ENCODE results near the gene SSNA1.
A peak's percentile ranks its signal among the peaks of the same experiment; 100 is the strongest.

SSNA1 gene

DNA sequence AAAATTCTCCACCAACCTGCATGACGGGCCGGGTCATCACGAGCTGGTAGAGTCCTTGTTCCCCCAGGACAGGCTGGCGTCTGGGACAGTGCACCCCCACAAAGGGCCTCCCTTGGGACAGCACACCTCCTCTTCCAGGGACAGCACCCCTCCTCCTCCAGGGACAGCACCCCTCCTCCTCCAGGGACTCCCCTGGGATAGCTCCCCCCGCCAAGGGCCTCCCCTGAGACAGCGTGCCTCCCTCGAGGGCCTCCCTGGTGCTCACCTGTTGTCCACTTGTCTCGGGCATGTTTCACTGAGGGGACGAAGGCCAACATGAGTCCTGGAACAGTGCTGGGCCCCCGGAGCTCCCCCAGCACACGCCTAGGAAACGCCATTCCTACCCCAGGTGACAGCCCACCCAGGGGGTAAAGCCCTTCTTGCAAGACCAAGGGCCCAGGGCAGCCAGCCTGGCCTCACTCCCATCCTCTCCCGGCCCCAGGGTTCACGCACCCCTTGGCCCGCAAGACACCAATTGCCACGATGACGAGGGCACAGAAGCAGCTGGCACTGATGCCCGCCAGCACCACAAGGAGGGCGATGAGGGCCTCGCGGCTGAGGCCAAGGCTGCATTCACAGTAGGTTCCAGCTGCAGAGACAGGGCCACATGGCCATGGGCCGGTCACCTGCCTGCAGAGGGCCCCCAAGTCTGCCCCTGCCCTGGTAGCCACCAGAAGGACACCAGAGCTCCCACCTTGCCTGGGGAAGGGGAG, 17.2 kb upstream of the SSNA1 start:
- no peaks in the 10 kb centered on the region for H3K9me3 Mint-ChIP-seq
- H3K4me1 Mint-ChIP-seq, result peaks cover 4% of the 10 kb centered on the region
- no peak overlapping the region for H3K4me3 Mint-ChIP-seq
- ATAC-seq, result no peak
- no peak overlapping the region for H3K27ac Mint-ChIP-seq
- no peak for DNase-seq (ENCODE audit: low spot score in 2 of 2)
- no peaks in the 10 kb centered on the region for H3K36me3 Mint-ChIP-seq

DNA sequence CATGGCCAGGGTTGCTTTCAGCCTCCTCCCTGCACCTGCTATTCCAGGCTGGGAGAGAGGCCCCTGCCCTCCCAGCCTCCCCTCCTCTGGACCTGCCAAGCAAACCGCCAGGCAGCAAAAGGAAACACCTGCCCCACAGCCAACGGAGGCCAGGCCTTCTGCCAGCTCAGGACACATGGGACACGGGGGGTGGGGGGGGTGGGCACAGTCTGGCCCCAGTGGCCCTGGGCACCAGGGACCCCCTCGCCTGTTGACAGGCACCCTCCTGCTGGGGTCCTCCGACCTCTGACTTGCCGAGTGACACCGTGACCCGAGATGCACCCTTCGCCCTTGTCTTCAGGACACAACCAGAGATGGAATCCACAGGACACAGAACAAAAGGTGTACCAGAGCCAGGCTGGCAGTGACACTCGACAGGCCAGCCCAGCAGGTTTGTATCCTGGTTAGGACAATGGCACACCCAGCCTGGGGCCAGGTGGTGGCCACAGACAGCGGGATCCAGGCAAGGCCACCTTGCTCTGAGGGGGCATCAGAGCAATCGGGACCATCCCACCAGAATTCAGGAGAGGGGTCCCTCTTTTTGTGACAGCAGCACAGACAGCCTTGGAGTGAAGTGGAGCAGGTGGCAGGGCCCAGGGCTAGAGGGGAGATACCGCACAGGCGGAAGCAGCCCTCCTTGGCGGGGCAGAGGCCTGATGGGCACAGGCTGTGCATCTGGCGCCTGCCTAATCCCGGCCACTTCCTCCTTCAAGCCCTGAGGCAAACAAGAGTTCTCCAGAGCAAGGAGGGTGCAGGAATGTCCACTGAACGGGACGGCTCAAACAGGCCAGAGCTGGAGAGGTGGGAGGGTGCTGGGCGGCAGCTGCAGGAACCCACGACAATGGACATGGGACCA, 15.3 kb upstream of the SSNA1 start:
- Mint-ChIP-seq H3K36me3 (no peaks in the 10 kb centered on the region), H3K4me1 (peaks cover 8% of the 10 kb centered on the region), H3K4me3 (no peak overlapping the region), H3K9me3 (no peaks in the 10 kb centered on the region), H3K27ac (no peak overlapping the region)
- ATAC-seq, result no peak
- no peak for DNase-seq (ENCODE audit: low spot score in 2 of 2)

DNA sequence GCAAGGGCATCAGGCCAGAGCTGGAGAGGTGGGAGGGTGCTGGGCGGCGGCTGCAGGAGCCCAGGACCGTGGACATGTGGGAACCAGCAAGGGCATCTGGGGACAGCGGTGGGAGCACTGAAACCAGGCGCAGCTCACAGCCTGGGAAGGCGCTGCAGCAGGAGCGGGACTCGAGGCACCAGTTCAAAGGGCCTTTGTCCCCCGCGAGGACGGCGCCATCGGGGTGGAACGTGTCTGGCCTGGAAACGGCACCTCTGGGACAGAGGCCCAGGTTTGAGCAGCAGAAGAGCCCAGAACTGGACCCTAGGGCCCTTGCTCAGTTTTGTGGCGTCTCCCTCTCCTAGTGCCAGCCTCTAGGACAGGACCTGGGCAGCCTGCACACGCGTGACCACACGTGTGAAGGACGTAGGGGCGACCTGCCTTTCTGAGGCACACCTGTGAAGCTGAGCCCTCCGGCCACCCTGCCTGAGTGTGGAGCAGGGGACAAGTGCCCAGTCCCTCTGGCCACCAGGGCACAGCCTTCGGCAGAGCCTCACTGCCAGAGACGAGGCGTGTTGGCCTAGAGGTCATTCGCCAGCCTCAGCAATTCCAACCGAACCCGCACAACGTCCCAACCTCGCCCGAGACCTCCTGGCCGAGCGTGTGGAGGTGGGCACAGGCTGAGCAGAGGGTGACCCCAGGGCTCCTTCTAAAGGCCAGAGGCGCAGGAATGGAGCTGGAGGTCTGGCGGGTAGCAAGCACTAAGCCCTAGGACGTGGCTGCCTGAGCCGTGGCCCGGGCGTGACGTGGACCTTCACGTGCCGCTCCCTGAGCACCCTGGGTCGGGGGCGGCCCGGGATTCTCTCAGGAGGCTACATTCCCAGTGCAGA, 14.4 kb upstream of the SSNA1 start:
- Mint-ChIP-seq H3K36me3 (no peaks in the 10 kb centered on the region), H3K4me3 (no peak overlapping the region), H3K4me1 (peaks cover 8% of the 10 kb centered on the region), H3K27ac (no peak overlapping the region), H3K9me3 (no peaks in the 10 kb centered on the region)
- DNase-seq (ENCODE audit: low spot score in 2 of 2) (no peak), ATAC-seq (no peak)

DNA sequence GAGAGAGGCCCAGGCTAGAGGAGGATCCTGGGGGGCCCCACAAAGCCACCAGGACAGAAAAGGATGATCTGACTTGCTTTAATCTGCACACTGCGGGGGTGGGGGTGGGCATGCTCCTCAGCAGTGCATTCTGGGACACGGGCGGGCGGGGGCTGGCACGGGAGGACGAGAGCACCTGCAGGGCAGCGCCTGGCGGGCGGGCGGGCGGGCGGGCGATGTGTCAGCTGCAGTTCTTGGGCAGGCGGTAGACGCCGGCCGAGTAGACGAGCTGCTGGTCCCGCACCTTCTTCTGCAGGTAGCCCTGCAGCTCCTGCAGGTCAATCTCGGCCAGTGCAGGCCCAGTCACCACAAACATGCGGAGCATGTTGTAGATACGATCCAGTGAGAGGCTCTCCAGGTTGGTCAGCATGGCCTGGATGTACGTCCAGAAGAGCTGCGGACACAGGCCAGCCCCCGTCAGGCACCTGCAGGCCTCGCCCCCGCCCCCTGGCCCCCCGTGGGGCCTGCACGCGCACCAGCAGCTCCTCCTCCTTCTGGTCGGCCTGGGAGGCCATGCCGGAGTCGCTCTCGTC, 13.7 kb upstream of the SSNA1 start:
- H3K27ac Mint-ChIP-seq, result no peak overlapping the region
- peaks cover 13% of the 10 kb centered on the region for H3K4me1 Mint-ChIP-seq
- DNase-seq (ENCODE audit: low spot score in 2 of 2) (no peak), ATAC-seq (no peak)
- no peaks in the 10 kb centered on the region for H3K9me3 Mint-ChIP-seq
- no peak overlapping the region for H3K4me3 Mint-ChIP-seq
- H3K36me3 Mint-ChIP-seq, result no peaks in the 10 kb centered on the region

DNA sequence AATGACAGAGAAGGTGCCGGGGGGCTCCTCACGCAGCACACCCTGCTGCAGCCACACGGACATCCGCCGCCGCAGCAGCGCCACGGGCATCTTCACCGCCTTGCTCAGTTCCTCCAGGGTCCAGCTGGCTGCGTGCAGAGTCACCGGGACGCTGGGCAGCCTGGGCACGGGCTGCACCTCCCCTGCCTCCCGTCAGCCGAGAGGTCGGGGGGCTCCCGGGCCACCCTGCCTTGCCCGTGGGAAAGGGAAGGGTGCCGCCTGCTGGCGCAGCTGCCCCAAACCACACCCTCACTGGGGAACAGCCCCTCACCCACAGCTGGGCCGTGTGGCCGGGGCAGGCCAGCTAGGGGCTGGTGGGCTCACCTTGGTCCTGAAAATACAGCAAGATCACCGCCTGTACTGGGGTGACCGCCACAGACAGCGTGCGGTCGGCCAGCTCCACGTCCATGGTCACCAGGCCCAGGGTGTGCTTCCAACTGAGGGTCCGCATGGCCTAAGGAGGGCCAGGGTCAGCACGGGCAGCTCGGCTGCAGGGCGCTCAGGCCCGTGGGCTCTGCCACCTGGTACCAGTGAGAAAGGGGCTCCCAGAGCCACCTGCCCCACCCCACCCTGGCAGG, 13.0 kb upstream of the SSNA1 start:
- Mint-ChIP-seq H3K4me1 (peaks cover 13% of the 10 kb centered on the region), H3K27ac (no peak overlapping the region), H3K4me3 (no peak overlapping the region), H3K9me3 (no peaks in the 10 kb centered on the region), H3K36me3 (no peaks in the 10 kb centered on the region)
- DNase-seq (ENCODE audit: low spot score in 2 of 2) (no peak), ATAC-seq (no peak)

DNA sequence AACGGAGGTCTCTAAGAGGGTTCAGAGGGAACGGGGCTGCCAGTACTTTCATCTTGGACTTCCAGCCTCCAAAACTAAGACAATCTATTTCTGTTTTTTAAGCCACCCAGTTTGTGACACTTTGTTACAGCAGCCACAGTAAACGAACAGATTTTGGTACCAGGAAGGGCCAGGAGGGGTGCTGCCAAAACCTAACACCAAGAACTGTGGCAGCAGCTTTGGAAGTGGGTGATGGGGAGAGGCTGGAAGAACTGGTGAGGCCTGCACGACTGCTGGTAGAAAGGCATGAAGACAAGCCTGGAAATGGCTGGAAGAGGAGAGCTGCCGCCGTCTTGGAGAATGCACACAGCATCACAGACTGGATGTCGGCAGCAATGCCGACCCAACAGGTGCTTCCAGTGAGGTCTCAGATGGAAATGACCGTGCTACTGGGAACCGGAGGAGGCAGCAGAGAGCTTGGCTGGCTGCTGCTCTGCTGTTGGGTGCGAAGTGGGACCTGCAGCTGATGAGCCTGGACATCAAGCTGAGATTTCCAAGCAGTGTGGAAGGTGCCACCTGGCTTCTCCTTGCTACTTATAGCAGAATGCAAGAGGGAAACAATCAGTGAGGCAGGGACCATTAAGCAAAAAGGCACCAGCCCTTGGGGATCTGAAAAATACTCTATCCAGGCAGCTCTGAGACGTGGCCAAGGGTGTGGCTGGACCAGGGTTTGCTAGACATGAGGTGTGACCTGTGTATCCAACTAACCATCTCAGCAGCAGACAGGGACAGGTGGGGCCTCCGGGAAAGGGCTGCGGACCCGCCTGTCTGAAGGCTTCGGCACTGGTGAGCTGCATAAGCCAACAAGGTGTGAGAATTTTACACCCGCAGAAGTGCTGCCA, 11.9 kb upstream of the SSNA1 start:
- H3K36me3 Mint-ChIP-seq, result no peaks in the 10 kb centered on the region
- H3K9me3 Mint-ChIP-seq, result no peaks in the 10 kb centered on the region
- ATAC-seq (no peak), DNase-seq (ENCODE audit: low spot score in 2 of 2) (no peak)
- H3K4me3 Mint-ChIP-seq, result no peak overlapping the region
- peak overlapping the region; percentile 34 for H3K27ac Mint-ChIP-seq
- peaks cover 13% of the 10 kb centered on the region for H3K4me1 Mint-ChIP-seq

DNA sequence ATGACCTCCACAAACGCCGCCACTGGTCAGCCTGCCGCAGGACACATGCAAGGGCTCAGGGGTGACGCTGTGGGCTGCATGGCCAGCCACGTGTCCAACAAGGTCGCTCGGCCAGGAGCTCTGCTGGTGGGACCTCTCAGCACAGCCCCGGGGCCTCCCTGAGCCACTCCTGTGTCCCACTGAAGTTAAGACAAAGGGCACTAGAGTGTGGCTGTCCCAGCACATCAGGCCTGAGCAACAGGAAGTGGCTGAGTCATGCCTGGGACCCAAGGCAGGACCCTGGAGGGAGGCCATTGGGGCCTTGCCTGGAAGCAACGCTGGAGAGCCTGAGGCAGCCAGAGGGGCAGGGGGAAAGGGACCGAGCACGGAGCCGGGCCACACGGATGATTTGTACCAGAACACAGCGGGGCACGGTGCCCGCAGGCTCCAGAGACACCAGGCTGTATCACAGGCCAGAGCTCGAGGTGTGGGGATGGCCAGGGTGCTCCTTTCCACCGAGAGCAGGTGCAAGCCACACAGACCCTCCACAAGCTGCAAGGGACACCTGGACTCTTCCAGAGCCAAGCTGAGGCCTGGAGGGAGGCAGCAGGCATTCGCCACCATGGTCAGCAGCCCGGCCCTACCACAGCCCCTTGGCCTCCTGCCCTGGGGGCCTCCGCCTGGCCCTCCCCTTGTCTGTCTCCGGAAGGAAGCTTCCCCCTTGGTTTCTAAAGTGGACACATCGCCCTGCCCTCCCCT, 10.1 kb upstream of the SSNA1 start:
- H3K4me3 Mint-ChIP-seq, result no peak overlapping the region
- H3K27ac Mint-ChIP-seq, result no peak overlapping the region
- H3K4me1 Mint-ChIP-seq, result peaks cover 13% of the 10 kb centered on the region
- no peak for DNase-seq (ENCODE audit: low spot score in 2 of 2)
- no peaks in the 10 kb centered on the region for H3K9me3 Mint-ChIP-seq
- H3K36me3 Mint-ChIP-seq, result peaks cover 18% of the 10 kb centered on the region
- no peak for ATAC-seq

DNA sequence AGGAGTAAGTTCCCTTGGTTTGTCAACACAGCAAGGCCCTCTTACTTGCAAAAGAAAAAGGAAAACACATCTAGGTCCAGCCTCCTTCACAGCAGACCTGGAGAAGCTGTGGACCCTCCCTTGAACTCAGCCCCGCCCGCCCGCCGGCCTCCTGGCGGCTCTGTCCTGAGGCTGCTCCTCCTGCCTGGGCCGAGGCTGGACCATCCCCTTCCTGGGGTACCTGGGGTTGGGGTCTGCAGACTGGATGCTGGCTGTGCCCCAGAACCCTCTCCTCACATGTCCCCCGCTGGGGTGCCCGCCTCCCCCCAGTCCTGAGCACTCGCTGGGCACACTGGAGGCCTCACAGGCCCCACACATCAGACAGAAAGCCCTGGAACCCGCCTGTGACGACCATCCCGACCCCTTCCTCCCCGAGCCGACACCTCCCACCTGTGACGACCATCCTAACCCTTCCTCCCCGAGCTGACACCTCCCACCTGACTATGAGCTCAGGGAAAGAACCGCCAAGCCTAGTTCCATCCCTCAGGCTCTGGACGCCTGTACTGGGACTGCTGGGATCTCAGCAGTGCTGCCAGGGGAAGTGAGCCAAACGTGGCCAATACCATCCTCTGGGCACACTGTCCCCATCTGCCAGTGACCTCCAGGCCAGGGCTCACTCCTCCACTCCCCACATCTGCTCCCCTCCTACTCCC, 9.4 kb upstream of the SSNA1 start:
- Mint-ChIP-seq H3K27ac (peak overlapping the region; percentile 56), H3K4me1 (peaks cover 16% of the 10 kb centered on the region), H3K4me3 (no peak overlapping the region), H3K36me3 (peaks cover 25% of the 10 kb centered on the region), H3K9me3 (no peaks in the 10 kb centered on the region)
- no peak for DNase-seq (ENCODE audit: low spot score in 2 of 2)
- ATAC-seq, result no peak

DNA sequence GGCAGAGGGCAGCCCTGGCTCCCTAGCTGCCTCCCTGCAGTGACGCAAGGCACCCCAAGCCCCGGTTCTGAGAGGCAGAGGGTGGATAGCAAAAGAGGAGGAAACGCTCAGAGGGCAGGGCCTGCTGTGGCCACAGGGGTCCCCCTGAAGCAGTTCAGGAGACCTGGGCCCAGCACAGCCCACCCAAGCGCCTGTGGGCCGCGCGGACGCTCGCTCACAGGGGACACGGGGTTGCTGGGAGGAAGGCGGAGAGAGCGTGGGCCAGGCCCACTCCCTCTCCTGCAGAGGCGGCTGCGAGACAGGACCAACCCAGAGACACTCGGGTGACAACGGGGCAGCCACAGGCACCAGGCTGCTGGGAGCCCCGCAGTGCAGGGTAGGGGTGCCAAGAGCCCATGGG, 8.7 kb upstream of the SSNA1 start:
- Mint-ChIP-seq H3K9me3 (no peaks in the 10 kb centered on the region), H3K27ac (peak overlapping the region; percentile 56), H3K4me3 (no peak overlapping the region), H3K4me1 (peaks cover 22% of the 10 kb centered on the region), H3K36me3 (peaks cover 32% of the 10 kb centered on the region)
- ATAC-seq, result no peak
- no peak for DNase-seq (ENCODE audit: low spot score in 2 of 2)

DNA sequence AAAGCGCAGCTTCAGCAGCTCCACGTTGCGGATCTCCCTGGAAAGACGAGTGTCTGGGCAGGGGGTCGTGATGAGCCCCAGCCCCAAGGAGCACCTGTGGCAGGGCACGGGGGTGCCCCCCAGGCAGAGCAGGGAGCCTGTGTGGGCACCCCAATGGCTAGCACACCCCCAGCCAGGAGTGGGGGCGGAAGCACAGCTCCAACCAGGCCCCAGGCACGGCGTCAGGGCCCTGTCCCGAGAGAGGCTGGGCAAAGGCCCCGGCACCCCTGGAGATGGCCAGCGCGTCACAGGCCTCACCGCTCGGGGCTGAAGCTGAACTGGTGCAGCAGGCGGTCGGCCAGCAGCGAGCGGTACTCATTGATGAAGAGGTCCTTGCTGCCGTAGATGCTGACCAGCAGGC, 8.0 kb upstream of the SSNA1 start:
- peaks cover 24% of the 10 kb centered on the region for H3K4me1 Mint-ChIP-seq
- H3K9me3 Mint-ChIP-seq, result no peaks in the 10 kb centered on the region
- H3K27ac Mint-ChIP-seq, result no peak overlapping the region
- no peak overlapping the region for H3K4me3 Mint-ChIP-seq
- DNase-seq (ENCODE audit: low spot score in 2 of 2) (no peak), ATAC-seq (no peak)
- H3K36me3 Mint-ChIP-seq, result peaks cover 33% of the 10 kb centered on the region

DNA sequence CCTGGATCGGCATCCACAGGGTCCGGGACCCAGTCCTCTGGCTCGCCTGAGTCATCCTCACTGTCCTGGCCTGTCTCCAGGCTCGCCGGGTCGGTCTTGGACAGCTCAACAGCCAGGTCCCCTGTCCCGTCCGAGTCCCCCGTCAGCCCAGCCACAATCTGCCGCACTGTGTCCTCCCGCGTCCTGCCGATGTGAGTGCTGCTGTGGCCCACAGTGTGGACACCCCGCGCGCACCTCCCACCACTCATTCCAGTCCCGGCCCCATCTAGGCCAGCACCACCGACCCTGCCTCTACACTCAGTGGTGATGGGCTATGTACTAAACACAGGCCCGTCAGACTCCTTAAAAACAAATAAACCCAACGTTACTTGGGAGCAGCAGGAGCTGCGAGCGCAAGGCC, 6.8 kb upstream of the SSNA1 start:
- H3K4me1 Mint-ChIP-seq, result peaks cover 24% of the 10 kb centered on the region
- ATAC-seq, result no peak
- no peak overlapping the region for H3K27ac Mint-ChIP-seq
- no peak for DNase-seq (ENCODE audit: low spot score in 2 of 2)
- no peaks in the 10 kb centered on the region for H3K9me3 Mint-ChIP-seq
- H3K36me3 Mint-ChIP-seq, result peaks cover 33% of the 10 kb centered on the region
- no peak overlapping the region for H3K4me3 Mint-ChIP-seq

DNA sequence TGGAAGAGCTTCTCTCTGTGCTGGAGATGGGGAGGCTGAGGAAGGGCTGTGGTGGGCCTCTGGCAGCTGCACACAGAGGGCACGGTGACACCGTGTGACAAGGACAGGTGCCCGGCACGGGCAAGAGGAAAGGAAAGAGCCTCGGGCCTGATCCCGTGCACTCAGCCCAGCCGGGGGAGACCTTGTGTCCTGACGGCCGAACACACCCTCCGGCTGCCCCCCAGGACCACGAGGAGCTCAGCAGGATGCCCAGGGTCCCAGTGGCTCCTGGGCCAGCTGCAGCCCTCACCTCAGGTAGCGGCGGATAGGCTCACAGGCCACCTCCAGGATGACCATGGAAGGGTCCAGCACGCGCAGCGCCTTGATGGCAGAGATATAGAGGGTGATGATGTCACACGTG, 5.6 kb upstream of the SSNA1 start:
- peaks cover 35% of the 10 kb centered on the region for H3K4me1 Mint-ChIP-seq
- DNase-seq (ENCODE audit: low spot score in 2 of 2) (no peak), ATAC-seq (no peak)
- H3K4me3 Mint-ChIP-seq, result no peak overlapping the region
- no peak overlapping the region for H3K27ac Mint-ChIP-seq
- peaks cover 44% of the 10 kb centered on the region for H3K36me3 Mint-ChIP-seq
- H3K9me3 Mint-ChIP-seq, result no peaks in the 10 kb centered on the region

DNA sequence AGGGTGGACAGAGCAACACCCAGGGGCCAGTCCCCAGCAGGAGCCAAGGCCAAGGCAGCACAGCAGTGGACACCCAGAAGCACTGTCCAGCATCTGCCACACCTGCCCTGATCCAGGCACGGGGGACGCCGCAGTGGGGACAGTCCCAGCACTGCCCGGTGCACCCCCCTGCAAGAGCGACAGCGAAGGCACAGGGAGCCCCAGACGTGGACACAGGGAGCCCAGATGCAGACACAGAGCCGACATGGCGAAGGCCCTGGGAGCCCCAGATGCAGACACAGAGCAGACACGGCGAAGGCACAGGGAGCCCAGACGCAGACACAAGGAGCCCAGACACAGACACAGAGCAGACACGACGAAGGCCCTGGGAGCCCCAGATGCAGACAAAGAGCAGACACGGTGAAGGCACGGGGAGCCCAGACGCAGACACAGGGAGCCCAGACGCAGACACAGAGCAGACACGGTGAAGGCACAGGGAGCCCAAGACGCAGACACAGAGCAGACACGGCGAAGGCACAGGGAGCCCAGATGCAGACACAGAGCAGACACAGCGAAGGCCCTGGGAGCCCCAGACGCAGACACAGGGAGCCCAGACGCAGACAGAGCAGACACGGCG, 4.4 kb upstream of the SSNA1 start:
- peaks cover 38% of the 10 kb centered on the region for H3K4me1 Mint-ChIP-seq
- H3K9me3 Mint-ChIP-seq, result no peaks in the 10 kb centered on the region
- DNase-seq (ENCODE audit: low spot score in 2 of 2) (no peak), ATAC-seq (no peak)
- H3K36me3 Mint-ChIP-seq, result peaks cover 53% of the 10 kb centered on the region
- no peak overlapping the region for H3K4me3 Mint-ChIP-seq
- no peak overlapping the region for H3K27ac Mint-ChIP-seq

All from stimulated activated effector memory CD8-positive, alpha-beta T cell treated with anti-CD3 and anti-CD28 coated beads, Interleukin-12 subunit alpha, Interleukin-12 subunit beta, amount 100 ng/mL, for 72 hours (primary cell).